Measurements from ENCODE around the gene HAT1.

DNA sequence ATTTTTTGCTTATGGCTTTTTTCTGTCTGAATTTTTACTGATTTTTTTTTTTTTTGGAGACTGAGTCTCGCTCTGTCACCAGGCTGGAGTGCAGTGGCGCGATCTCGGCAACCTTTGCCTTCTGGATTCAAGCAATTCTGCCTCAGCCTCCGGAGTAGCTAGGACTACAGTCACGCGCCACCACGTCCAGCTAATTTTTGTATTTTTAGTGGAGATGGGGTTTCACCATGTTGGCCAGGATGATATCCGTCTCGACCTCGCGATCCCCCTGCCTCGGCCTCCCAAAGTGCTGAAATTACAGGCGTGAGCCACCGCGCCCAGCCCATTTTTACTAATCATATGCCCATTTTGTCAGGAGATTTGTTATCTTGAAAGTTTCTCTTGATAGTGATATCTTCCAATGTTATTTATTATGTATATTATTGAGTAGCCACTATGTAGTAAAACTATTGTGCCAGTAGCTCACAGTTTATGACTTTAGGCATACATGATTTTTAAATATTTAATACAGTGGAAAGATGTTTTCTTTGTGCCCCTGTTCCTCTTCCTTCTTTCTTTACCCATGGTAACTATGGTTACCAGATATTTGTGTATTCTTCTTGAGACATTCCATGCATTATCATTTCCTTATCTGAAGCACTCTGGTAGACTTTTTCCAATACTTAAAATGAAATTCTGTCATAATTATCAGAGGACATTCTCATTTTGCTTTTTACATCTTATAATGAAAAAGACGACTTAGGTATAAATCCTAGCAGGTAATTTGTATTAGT, 2.1 kb downstream of the HAT1 start:
- no peak for TF ChIP-seq POLR2A (IDR thresholded peaks at IDR 0.05; ENCODE audit: low read depth, low read length)
- TF ChIP-seq POLR2AphosphoS5 (IDR thresholded peaks at IDR 0.05; ENCODE audit: low read depth, low read length): no peak

Data from GM12892 (cell line).